Measurements from ENCODE around the gene DIP2C.
A peak's percentile ranks its signal among the peaks of the same experiment; 100 is the strongest.

Gene DIP2C

DNA sequence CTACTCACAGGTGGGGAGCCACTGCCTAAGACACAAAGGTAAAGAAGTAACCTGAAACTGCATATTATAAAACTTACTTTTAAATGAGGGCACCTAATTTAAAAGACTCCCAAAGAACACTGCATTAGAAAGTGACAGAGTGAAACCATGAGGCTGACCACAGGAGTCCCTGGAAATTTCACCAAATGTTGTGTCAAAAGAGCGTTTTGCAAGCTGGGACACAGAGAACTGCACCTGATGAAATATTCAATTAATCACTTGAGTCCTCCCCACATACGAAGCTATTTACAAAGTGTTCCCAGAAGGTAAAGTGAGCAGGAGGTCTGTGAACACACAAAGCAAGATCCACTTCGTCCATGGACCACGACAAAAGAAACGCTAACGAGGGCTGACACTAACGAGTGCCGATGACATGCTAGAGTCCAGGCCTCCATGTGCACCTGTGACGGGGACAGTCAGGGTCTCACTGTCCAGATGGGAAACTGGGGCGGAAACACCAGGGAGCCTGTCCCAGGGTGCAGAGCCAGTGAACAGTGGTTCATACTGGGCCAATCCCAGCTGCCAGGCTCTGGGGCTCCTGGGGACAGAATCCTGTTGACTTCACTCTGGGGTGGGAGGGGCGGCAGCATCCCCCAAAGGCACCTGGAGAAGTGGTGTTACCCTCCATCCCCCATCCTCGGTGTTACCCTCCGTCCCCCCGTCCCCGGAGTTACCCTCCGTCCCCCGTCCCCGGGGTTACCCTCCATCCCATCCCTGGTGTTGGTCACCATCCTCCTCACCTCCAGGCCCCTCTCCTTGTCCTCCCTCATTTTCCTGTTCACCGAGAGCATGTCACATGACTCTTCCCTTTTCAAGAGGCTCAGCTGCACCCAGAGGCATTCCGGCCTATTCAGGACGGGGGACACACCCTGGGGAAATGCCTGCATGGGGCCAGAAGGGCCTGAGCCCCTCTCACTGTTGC is 63.4 kb downstream of the DIP2C start:
- DNase-seq (ENCODE audit: low spot score) = no peak

DNA sequence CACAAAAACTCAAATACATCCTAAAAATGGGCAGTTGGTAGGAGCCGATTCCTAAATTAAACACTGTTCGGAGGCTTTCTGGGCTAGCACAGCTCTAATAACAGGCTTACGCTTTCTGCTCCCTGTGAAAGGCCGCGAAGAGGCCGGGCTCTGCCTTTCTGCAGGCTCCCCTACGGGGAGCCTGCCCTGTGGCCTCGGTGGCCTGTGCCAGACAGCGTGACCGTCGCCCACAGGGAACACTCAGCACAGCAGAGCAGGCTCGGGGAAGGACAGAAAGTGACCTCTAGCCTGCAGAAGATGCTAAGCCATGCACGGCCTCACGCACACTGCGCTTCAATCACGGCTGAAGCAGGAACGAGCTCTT is 64.2 kb downstream of the DIP2C start:
- DNase-seq (ENCODE audit: low spot score) = peak; percentile 59

DNA sequence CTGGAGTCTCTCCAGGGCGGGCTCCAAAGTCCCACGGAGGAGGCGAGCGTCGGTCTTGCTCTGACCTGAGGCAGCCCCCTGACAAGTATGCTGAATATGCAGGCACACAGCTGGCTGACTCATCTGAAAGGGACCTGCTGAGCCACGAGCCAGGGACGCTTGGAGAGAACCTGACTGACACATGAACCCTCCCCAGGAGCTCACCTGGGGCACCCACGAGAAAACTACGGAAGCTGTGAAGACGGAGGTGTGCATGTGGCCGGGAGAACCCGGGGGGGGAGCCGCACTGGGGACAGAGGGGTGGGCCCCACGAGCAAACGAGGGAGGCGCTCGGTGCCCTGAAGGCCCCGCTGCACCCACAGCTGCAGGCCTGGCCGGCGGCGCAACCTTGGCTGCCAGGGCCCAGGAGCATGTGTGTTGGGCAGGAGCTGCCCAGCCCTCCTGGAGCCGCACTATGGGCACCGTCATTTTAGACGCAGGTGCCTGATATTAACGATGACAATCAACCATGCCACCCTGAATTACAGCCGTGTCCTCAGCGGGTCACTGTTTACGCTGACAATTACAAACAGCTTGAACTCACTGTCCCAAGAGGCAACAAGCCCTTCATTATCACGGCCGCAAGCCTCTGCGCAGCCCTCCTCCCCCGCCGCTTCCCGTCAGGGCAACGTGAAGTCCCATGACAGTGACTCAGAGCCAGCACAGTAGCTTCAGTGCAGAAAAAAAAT is 64.7 kb downstream of the DIP2C start:
- peak; percentile 92 for DNase-seq (ENCODE audit: low spot score)

DNA sequence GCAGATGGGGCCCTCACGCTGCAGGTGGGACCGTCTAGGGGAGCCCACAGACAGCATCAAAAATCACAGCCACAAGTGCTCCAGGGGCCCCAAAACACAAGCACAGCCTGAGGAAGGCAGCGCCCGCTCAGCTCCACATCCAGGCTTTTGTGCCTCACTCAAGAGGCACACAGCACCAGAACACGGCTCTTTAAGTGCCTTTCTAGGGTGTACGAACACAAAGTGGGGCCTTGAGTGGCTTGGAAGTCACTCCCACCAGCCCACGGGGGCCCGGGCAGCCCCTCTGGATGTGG is 65.2 kb downstream of the DIP2C start:
- no peak for DNase-seq (ENCODE audit: low spot score)

DNA sequence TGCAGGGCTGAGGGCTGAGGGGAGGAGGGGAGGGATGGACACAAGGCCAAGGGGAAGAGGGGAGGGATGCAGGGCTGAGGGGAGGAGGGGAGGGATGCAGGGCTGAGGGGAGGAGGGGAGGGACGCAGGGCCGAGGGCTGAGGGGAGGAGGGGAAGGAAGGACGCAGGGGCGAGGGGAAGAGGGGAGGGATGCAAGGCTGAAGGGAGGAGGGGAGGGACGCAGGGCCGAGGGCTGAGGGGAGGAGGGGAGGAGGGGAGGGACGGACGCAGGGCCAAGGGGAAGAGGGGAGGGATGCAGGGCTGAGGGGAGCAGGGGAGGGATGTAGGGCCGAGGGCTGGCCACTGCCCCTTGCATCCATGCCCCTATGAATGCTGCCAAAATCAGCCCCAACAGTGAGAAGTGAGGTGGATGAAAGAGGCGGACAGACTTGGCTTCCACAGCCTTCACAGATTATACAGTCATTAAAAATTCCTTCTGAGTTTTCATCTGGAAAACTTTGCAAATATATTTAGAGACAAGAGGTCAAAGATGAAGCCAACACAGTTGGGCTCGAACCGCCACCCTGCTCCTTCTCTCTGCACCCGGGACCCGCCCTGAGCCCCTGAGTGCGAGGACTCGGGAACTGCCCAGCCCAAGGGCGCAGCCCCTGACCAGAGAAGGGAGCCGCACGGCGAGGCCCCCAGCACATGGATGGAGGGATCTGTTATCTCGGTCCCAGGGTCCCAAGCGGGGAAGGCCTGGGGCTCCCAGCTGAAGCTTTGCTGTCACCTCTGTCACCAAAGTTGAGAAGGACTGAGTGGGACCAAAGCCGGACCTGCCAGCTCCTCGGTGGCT is 65.8 kb downstream of the DIP2C start:
- peak; percentile 50 for DNase-seq (ENCODE audit: low spot score)

DNA sequence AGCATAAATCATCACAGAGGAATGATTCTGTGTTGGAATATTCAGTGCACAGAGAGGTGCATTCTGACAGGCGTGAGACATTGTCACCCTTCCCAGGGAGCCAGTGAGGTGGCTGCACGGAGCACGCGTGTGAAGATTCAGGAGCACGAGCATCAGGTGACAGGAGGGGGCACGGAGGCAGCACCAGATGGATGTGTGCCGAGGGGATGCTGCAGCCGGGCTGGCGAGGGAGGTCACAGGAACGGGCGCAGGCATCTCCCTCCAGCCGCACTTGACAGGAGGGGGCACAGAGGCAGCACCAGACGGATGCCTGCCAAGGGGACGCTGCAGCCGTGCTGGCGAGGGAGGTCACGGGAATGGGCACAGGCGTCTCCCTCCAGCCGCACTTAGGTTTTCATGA is 66.5 kb downstream of the DIP2C start:
- no peak for DNase-seq (ENCODE audit: low spot score)

DNA sequence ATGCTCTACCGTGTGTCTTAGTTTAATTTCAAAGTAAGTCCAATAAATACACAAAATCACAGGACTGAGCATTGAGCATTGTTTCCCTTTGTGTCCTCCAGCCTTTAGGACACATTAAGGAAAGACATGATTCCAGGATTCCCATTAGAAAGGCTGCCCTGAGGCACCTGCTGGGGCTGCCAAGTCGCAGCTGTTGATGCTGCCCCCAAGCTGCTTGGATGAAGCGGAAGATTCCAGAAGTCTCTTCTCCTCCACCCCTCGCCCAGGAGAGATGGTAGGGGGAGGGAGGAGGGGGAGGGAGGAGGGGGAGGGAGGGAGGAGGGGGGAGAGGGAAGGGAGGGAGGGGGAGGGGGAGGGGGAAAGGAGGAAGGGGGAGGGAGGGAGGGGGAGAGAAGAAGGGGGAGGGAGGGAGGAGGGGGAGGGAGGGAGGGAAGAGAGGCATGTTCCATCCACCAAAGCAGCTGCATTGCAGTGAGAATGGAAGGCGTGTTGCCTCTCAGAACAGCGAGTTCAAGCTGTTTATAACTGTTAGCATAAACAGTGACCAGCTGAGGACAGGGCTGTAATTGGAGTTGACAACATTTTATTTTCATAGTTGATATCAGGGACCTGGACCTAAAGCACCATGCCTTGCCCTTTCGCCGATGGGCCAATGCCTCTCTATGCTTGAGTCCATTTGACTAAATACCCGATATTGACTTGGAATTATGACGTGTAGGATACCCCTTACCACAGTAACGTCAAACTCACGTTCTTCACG is 67.3 kb downstream of the DIP2C start:
- no peak for DNase-seq (ENCODE audit: low spot score)

DNA sequence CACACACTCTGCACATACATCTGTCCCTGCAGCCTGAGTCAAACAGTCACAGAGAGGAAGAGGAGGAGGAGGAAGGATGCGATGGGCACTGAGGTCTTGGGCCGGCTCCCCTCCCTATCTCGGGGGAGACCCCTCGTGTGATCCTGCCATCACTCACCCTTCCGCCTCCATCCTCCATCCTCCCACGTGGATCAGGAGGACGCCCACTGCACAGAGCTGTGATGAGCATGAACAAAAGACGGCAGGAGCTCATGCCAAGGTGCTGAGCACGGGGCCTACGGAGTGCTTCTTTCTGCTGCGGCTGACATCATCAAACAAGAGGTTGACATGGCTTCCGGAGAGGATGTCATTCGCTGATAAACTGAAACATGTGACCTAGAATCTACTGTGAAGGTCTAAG is 68.0 kb downstream of the DIP2C start:
- DNase-seq (ENCODE audit: low spot score) = no peak

DNA sequence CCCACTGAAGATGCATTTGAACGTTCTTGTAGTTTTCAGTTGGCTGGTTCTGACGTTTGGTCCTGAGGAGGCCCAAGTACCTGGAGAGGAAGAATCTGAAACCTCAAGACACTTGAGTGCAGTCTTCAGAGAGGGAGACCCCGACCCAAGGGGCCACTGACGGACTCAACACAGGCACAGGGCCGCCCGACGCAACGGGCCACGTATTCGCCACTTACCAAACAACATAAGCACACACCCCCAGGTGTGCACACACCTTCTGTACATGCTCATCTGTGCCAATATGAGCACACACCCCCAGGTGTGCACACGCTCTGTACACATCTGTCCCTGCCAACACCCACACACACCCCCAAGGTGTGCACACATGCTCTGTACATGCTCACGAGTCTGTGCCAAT is 68.5 kb downstream of the DIP2C start:
- DNase-seq (ENCODE audit: low spot score) = no peak

DNA sequence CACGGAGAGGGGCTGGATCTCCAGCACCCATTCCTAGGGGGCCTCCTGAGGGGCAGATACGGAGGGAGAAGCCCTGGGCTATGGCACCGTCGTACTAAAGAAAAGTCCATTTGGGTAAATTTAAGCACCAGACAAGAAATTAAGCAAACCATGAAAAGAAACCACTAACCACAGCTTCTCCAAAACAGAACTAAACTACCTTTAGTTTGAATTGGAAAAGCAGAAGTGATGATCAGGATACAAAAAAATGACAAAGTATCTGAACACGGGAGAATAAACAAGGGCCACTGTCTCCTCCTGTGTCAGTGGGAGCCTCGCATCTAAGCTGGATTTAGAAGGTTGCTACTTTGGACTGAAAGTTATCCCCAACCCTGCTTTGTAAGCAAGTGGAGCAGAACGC is 69.1 kb downstream of the DIP2C start:
- DNase-seq (ENCODE audit: low spot score) = no peak

DNA sequence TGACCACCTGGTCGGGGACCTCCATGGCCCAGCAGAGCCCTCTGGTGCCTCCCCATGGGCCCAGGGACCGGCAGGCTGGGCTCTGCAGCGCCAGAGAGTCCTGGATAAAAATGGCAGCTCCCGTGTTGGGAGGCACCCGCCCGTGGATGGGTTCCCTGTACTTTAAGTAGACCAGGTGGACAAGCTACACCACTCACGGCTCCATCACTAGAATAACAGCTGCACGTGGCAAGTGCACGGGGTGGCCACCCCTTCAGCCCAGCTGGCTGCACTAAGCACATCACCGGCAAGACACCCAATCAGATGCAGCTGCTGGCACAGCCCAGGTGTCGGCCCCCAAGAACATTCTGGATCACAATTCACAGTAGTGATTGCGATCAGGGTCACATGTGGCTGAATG is 69.8 kb downstream of the DIP2C start:
- DNase-seq (ENCODE audit: low spot score) = no peak

DNA sequence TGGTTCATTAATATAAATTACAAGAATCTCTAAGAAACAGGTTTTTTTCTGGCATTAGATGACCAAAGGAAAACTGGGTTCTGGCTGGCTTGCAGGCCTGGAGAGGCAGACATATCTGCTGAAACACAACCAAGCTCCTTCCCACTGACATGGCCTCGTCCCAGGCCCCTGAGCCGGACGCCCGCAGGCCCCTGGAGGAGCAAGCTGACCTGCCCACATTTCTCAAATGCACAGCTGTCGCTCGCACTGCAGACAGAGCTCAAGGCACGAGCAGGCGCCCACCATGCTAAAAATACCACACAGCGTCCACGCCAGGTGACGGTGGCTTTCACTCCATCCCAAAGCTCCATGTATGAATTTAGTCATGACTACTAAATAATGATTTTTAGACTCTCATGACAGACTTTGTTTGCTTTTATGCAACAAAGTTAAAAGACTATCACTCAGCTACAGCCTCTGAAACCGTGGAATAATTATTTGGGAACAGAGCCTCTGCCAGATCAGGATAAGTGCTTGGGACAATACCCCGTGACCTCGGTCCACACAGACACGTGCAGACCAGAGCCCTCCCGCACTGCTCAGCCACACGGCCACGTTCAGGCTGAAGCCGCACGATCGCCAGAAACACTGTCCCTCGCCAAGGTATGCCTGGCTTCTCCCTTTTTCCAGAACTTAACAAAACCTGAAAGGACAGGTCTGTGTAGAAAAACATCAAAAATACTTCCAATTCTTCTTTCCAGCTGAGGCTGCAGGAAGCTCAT is 71.1 kb downstream of the DIP2C start:
- no peak for DNase-seq (ENCODE audit: low spot score)

DNA sequence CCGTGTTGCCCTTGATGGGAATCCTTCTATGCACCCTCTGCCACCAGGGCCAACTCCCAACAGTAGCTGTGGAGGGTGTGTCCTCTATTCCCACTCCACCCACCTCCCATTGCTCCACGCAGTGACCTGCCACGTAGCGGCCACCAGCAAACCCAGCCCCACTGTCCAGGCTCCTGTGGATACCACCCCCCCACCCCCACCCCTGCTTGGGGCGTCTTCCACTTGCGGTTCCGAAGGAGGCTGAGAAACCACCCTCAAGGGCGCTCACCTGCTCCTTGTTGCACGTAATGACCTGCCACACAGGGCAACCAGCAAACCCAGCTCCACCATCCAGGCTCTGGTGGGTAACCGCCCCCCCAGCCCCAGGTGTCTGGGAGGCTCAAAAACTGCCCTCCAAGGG is 72.0 kb downstream of the DIP2C start:
- DNase-seq (ENCODE audit: low spot score) = no peak

DNA sequence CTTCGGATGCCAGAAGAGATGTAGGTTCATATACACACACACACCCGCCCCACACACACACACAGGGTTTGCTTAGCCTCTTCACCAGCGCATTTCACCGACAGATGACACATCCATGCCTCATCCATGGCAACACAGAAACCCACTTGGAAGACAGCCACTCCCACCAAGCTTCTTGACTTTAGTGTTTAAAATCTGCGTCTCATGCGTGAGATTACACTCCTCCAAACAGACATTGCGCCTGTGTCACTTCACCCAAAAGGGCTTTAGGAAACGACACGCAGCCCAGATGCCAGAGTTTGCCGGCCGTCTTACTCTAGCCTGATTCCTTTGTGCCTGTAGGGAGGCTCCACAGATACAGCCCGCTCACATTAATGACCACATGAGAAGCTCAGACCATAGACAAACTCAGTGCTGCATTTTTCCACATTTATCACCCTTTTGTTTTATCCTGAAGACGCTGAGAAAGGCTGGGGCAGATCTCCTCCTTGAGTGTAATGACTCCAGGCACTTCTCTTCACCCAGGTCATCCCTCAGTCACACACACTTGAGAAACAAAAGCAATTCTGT is 73.8 kb downstream of the DIP2C start:
- DNase-seq (ENCODE audit: low spot score) = peak; percentile 26

DNA sequence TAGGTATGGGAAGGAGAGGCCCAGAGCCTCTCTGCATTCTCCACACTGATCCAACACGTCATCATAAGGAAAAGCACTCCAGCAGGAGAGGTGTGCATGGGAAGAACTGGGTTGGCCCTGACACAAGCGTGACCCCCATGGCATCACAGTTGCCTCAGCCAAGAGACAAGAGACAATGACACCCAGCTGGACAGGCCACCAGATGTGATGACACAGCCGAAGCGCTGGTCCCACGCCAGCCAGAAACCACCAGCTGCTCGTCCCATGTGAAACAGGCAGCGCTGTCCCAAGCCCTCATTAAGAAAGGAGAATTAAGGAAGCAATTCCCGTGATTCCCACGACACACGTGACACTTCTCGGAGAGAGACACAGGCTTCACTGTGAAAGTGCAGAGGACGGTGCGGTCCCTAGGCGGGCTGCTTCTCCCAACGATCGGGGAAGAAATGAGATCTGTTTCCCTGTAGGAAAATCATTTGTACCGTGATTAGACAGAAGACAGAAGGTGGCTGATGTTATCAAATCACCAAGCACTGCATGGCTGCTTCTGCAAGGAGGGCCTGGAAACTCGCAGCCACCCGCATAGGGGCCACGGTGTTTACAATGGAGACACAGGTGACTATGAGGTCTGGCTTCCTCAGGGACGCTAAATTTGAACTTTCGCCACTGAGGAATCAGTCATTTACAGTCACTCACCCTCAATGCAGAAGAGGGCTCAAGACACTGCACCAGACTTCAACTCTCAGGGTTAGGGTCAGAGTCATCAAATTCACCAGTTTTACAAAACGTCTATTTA is 74.5 kb downstream of the DIP2C start:
- no peak for DNase-seq (ENCODE audit: low spot score)

DNA sequence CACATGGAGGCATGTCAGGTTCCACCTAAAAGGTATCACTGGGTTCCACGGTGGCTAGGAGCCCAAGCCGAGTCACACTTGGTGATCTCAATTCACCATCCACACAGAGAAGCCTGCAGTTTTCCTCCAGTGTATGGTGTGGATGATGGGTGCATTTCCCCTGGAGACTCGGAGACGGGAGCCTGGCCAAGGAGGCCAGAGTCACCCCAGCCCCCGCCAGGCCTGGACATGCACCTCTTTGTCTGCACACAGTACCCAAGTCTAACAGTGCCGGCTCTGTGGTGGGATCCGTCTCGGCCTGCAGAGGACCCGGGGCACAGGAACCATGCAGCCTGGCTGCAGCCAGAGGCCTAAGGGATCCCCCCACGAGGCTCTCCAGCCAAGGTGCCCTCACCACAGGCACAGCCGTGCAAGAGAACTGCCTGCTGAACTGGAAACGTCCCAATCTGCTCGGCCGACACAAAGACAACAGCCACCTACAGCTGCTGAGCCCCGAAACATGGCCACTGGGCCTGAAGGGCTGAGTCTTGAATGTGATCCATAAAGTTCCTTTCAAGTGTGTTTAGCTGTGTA is 75.2 kb downstream of the DIP2C start:
- no peak for DNase-seq (ENCODE audit: low spot score)

DNA sequence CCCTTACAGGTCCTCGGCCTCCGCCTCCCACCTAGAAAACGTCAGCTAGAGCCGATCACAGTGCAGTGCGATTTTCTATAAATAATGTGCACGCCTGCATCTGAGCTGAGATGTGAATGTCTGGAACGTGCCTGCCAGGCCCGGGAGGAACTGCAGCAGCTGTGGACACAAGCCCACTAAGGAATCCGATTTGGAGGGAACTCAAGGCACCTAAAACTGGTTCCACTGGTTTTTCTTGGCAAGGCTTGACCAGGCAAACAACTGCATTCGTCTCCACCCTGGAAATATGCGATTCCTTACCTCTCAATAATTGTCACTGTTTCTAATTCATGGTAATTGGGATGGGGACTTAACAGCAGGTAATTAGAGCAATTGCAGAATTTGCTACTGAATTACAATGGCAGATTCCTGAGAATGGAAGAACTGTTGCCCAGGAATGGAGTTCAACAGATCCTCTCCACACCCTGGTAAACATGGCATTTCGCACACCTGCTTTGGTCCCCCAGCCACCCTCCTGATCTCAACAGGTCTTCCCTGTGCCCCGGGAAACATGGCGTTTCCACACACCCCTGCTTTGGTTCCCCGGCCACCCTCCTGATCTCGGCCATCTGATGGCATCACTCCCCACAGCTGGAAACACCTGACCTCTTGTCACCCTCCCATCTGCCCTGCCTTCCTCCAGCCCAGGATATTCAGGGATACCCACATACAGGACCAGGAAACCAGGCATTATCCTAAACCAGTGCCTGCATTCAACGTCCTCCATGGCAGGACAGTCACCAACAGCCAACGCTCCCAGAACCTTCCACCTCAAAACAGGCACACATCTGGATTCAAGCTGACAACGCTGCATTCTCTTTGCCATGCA is 76.0 kb downstream of the DIP2C start:
- DNase-seq (ENCODE audit: low spot score) = peak; percentile 41

DNA sequence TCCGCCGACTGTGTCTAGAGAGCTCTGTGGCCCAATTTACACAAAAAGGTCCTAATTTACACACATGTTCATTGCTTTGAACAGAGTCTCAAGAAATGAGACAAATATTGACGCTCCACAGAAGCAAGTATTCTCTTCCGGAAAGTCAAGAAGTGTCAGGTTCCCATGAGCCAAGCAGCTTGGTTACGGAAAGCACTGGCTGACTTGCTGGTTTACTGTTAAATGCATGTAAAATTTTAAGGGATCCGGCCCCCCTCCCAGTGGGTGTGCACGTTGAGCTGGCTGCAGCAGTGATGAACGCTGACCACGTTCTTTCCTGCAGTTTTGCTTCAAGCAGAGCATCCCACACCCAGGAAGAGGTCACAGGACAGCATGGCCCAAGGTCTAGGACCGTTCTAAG is 76.8 kb downstream of the DIP2C start:
- DNase-seq (ENCODE audit: low spot score) = no peak

Data from kidney tubule cell (primary cell).